HepG2 (cell line): ENCODE measurements around the gene ANKRD65. TPM values are rescaled to one million over a fixed set of nuclear protein-coding genes. Genes with fewer than 3 reads are reported as not detected.

Source experiments
- ATRX ChIP-seq: sonication (generic); formaldehyde crosslinking; IDR thresholded peaks from 2 replicates; pipeline ENCODE4 v1.4.0; 2020; ENCODE audit warnings: missing genetic modification reagents, borderline replicate concordance
- EZH2 ChIP-seq: conservative IDR thresholded peaks from 2 replicates; pipeline ENCODE4 v1.6.1; 2012; ENCODE audit warnings: mild to moderate bottlenecking, low read depth, low read length, moderate library complexity
- FLYWCH1 ChIP-seq: sonication (generic); formaldehyde crosslinking; IDR thresholded peaks from 2 replicates; pipeline ENCODE4 v1.8.1; 2023; ENCODE audit warnings: mild to moderate bottlenecking, missing genetic modification reagents
- FOXO1 ChIP-seq: sonication (generic); formaldehyde crosslinking; IDR thresholded peaks from 2 replicates; pipeline ENCODE4 v1.4.0; 2020; ENCODE audit warnings: missing genetic modification reagents
- IRF2 ChIP-seq: IDR thresholded peaks from 2 replicates; pipeline ENCODE4 v1.6.1; 2018; ENCODE audit warnings: missing genetic modification reagents, missing compliant biosample characterization
- JARID2 ChIP-seq: sonication (generic); formaldehyde crosslinking; IDR thresholded peaks from 2 replicates; pipeline ENCODE4 v1.8.1; 2023; ENCODE audit warnings: missing genetic modification reagents, inconsistent platforms; ENCODE audit not compliant: insufficient replicate concordance
- MIXL1 ChIP-seq: IDR thresholded peaks from 2 replicates; pipeline ENCODE4 v1.6.1; 2016
- NFIC ChIP-seq: IDR thresholded peaks from 2 replicates; pipeline ENCODE4 v1.6.1; 2012; ENCODE audit warnings: mild to moderate bottlenecking, low read length, inconsistent platforms
- RFX3 ChIP-seq: IDR thresholded peaks from 2 replicates; pipeline ENCODE4 v1.6.1; 2016; ENCODE audit warnings: missing biosample characterization, missing genetic modification reagents
- RXRA ChIP-seq: sonication (generic); formaldehyde crosslinking; IDR thresholded peaks from 2 replicates; pipeline ENCODE4 v1.5.1; 2020; ENCODE audit warnings: missing genetic modification reagents
- SYNCRIP ChIP-seq: fragments of 200-400 bp; formaldehyde crosslinking; IDR thresholded peaks from 2 replicates; pipeline ENCODE4 v1.6.1; 2018; ENCODE audit warnings: mild to moderate bottlenecking, low read depth, low read length; ENCODE audit not compliant: insufficient read depth
- ZFP36 ChIP-seq: fragments of 150-350 bp; IDR thresholded peaks from 2 replicates; pipeline ENCODE4 v1.6.1; 2018; ENCODE audit warnings: borderline replicate concordance, low read length, low read depth; ENCODE audit not compliant: partially characterized antibody
- ZNF256 ChIP-seq: sonication (generic); formaldehyde crosslinking; conservative IDR thresholded peaks from 2 replicates; pipeline ENCODE4 v1.4.0; 2020; ENCODE audit warnings: missing genetic modification reagents
- ZNF263 ChIP-seq: sonication (generic); formaldehyde crosslinking; IDR thresholded peaks from 2 replicates; pipeline ENCODE4 v1.4.0; 2020; ENCODE audit warnings: missing genetic modification reagents
- ZNF317 ChIP-seq: sonication (generic); formaldehyde crosslinking; IDR thresholded peaks from 2 replicates; pipeline ENCODE4 v1.5.0; 2020; ENCODE audit warnings: mild to moderate bottlenecking, missing genetic modification reagents
- ZNF646 ChIP-seq: sonication (generic); formaldehyde crosslinking; IDR thresholded peaks from 2 replicates; pipeline ENCODE4 v1.9.0; 2021; ENCODE audit warnings: mild to moderate bottlenecking, missing genetic modification reagents
- ZNF770 ChIP-seq: sonication (generic); formaldehyde crosslinking; IDR thresholded peaks from 2 replicates; pipeline ENCODE4 v1.5.0; 2020; ENCODE audit warnings: mild to moderate bottlenecking, missing genetic modification reagents
- polyA plus RNA-seq, 8 experiments: library from polyadenylated mRNA; depleted of rRNA in 3 of 8; stranded (reverse) in 7 of 8; unstranded in 1 of 8; fragments of >200 nt; fragmentation: Illumina TruSeq in 4 of 8; extraction: Trizol in 4 of 8; gene quantifications; 2 replicates each; pipeline versions ENCODE4 v1.2.1 to v1.2.3, GENCODE V29; 2011 to 2016; ENCODE audit warnings: low read depth in 4 of 8, missing spikeins in 1 of 8, mixed read lengths in 1 of 8; ENCODE audit not compliant: insufficient read depth in 1 of 8
- total RNA-seq, 5 experiments: library from RNA; depleted of rRNA; stranded (reverse); fragments of >200 nt; fragmentation: Illumina TruSeq; extraction: Trizol; gene quantifications; 2 replicates each; pipeline ENCODE4 v1.2.3, GENCODE V29; 2016; ENCODE audit warnings: low read depth in 1 of 5
- TF ChIP-seq, protein P1 (sequence below): sonication (generic); formaldehyde crosslinking; IDR thresholded peaks from 2 replicates; pipeline ENCODE4 v1.9.0; 2021; ENCODE audit warnings: missing genetic modification reagents, borderline replicate concordance
- TF ChIP-seq, protein P2 (sequence below): sonication (generic); formaldehyde crosslinking; IDR thresholded peaks from 2 replicates; pipeline ENCODE4 v1.4.0; 2020; ENCODE audit warnings: missing genetic modification reagents

ANKRD65 gene
- total and polyA plus RNA-seq, 2 of the 13 experiments (the other 11 are each of a cell fraction or from before 2014, with no cell fraction given) = 12.1 to 30.1 TPM

DNA sequence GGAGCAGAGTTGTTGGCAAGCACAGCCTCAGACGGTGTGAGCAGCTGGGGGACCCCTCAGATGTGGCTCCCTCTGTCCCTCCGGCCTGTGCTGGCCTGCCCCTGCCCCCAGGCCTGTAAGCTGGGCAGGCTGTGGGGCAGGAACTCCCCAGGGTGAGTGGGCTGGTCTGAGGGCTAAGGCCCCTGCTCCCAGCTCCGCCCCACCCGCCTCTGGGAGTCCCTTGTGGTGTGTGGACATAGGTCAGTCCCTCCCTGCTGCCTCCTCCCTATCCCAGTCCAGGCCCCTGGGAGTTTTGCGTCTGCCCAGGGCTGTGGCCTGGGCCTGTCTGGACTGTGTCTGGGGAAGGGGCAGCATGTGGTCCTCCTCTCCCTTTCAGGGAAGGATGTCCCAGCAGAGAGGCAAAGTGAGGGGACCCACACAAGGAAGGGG lies 10.8 kb upstream of the ANKRD65 start (continued):
- TF ChIP-seq ZNF646 = peak; percentile 79; the same call in 1 of the 2 replicates
- no peak; the same call in 1 of the 2 replicates for TF ChIP-seq ZNF317 (CRISPR knock-in tag)
- TF ChIP-seq RXRA (CRISPR knock-in tag) = peak; percentile 89
- TF ChIP-seq, protein P1, sequence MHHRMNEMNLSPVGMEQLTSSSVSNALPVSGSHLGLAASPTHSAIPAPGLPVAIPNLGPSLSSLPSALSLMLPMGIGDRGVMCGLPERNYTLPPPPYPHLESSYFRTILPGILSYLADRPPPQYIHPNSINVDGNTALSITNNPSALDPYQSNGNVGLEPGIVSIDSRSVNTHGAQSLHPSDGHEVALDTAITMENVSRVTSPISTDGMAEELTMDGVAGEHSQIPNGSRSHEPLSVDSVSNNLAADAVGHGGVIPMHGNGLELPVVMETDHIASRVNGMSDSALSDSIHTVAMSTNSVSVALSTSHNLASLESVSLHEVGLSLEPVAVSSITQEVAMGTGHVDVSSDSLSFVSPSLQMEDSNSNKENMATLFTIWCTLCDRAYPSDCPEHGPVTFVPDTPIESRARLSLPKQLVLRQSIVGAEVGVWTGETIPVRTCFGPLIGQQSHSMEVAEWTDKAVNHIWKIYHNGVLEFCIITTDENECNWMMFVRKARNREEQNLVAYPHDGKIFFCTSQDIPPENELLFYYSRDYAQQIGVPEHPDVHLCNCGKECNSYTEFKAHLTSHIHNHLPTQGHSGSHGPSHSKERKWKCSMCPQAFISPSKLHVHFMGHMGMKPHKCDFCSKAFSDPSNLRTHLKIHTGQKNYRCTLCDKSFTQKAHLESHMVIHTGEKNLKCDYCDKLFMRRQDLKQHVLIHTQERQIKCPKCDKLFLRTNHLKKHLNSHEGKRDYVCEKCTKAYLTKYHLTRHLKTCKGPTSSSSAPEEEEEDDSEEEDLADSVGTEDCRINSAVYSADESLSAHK (CRISPR knock-in tag) = no peak
- no peak for TF ChIP-seq ZNF256
- TF ChIP-seq NFIC = no peak
- TF ChIP-seq EZH2 = no peak
- no peak for TF ChIP-seq MIXL1 (CRISPR knock-in tag)
- no peak for TF ChIP-seq ZFP36
- no peak for TF ChIP-seq FLYWCH1 (CRISPR knock-in tag)
- peak; percentile 65 for TF ChIP-seq ZNF770 (CRISPR knock-in tag)
- TF ChIP-seq RFX3 (CRISPR knock-in tag) = no peak
- TF ChIP-seq FOXO1 = no peak; the same call in 1 of the 2 replicates
- TF ChIP-seq, protein P2, sequence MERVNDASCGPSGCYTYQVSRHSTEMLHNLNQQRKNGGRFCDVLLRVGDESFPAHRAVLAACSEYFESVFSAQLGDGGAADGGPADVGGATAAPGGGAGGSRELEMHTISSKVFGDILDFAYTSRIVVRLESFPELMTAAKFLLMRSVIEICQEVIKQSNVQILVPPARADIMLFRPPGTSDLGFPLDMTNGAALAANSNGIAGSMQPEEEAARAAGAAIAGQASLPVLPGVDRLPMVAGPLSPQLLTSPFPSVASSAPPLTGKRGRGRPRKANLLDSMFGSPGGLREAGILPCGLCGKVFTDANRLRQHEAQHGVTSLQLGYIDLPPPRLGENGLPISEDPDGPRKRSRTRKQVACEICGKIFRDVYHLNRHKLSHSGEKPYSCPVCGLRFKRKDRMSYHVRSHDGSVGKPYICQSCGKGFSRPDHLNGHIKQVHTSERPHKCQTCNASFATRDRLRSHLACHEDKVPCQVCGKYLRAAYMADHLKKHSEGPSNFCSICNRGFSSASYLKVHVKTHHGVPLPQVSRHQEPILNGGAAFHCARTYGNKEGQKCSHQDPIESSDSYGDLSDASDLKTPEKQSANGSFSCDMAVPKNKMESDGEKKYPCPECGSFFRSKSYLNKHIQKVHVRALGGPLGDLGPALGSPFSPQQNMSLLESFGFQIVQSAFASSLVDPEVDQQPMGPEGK (CRISPR knock-in tag) = peak; percentile 96
- no peak for TF ChIP-seq JARID2 (CRISPR knock-in tag)
- no peak for TF ChIP-seq SYNCRIP
- TF ChIP-seq ZNF263 (CRISPR knock-in tag) = peak; percentile 88
- no peak for TF ChIP-seq ATRX
- peak; percentile 76 for TF ChIP-seq IRF2 (CRISPR knock-in tag)
